ENCODE measurements around the gene NKTR.

Gene NKTR

GRCh38 chr3:42613462-42613861 is 13.0 kb downstream of the NKTR start:
- DNase-seq: no peak
- no peak for ATAC-seq

DNA sequence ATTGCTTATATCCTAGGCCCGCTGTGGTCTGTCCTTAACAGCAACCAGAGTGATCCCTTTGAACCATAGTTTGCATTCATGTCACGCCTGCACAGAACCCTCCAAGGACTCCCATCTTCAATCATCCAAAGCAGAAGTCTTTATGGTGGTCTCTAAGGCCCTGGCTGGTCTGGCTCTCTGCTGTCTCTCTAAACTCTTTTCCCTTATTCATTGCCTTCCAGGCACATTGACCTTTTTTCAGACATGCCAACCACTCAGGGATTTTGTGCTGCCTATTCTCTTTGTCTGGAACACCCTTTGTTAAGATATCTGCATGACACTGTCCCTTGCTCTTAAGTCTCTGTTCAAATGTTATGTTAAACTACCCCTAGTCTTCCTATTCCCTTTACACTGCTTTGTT is 31.1 kb downstream of the NKTR start:
- Mint-ChIP-seq H3K4me3 (no peak overlapping the region), H3K27me3 (no peaks in the 10 kb centered on the region), H3K4me1 (peaks cover 9% of the 10 kb centered on the region), H3K9me3 (no peaks in the 10 kb centered on the region), H3K27ac (no peak overlapping the region)
- DNase-seq: no peak
- no peak for ATAC-seq

More at GRCh38 chr3:42613462-42613861, 13.0 kb downstream of the NKTR start:
- Mint-ChIP-seq H3K27me3 (no peaks in the 10 kb centered on the region), H3K9me3 (no peaks in the 10 kb centered on the region), H3K27ac (no peak overlapping the region), H3K4me3 (no peak overlapping the region), H3K4me1 (peaks cover 54% of the 10 kb centered on the region)

DNA sequence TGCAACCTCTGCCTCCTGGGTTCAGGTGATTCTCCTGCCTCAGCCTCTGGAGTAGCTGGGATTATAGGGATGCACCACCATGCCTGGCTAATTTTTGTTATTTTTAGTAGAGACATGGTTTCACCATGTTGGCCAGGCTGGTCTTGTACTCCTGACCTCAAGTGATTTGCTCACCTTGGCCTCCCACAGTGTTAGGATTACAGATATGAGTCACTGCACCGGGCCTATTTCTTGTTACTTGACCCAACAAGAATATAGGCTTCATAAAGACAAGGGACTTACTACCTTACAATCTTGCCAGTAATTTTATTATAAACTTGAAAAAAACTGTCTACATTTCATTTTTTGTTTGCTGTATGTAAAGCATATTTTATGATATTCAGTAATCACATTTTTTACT is 31.7 kb downstream of the NKTR start:
- no peak for ATAC-seq
- DNase-seq: no peak
- Mint-ChIP-seq H3K4me3 (no peak overlapping the region), H3K9me3 (no peaks in the 10 kb centered on the region), H3K4me1 (peaks cover 8% of the 10 kb centered on the region), H3K27me3 (no peaks in the 10 kb centered on the region), H3K27ac (no peak overlapping the region)

DNA sequence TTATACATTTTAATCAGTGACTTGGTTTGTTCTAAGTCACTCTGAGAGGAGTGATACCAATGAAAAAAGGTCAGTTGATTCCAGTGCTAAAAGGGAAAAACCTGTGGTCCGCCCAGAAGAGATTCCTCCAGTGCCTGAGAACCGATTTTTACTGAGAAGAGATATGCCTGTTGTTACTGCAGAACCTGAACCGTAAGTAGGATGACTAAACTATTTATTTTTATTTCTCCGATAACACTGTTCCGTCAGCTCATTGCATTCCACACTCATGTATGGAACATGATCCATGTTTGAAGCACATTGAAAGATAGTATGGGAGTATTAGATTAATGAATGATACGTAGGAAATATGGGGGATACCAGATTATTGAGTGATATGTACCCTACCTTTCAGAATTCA is 33.1 kb downstream of the NKTR start:
- H3K4me3 Mint-ChIP-seq: no peak overlapping the region
- H3K27ac Mint-ChIP-seq: peak overlapping the region in 1 of 2 donors; percentile 82
- H3K9me3 Mint-ChIP-seq: no peaks in the 10 kb centered on the region
- DNase-seq: no peak
- no peak for ATAC-seq
- no peaks in the 10 kb centered on the region for H3K27me3 Mint-ChIP-seq
- H3K4me1 Mint-ChIP-seq: peaks cover 4% of the 10 kb centered on the region

GRCh38 chr3:42635111-42635510 is 34.6 kb downstream of the NKTR start:
- Mint-ChIP-seq H3K4me3 (no peak overlapping the region), H3K27me3 (no peaks in the 10 kb centered on the region), H3K27ac (peak overlapping the region in 1 of 2 donors; percentile 62), H3K4me1 (peaks cover 4% of the 10 kb centered on the region), H3K9me3 (no peaks in the 10 kb centered on the region)
- DNase-seq: no peak
- peak; percentile 75 for ATAC-seq

- Mint-ChIP-seq H3K4me1 (peaks cover 10% of the 10 kb centered on the region), H3K27me3 (no peaks in the 10 kb centered on the region), H3K9me3 (no peaks in the 10 kb centered on the region), H3K27ac (no peak overlapping the region), H3K4me3 (no peak overlapping the region)
- ATAC-seq (no peak), DNase-seq (no peak)
Measured at GRCh38 chr3:42637001-42637400, 36.5 kb downstream of the NKTR start.

DNA sequence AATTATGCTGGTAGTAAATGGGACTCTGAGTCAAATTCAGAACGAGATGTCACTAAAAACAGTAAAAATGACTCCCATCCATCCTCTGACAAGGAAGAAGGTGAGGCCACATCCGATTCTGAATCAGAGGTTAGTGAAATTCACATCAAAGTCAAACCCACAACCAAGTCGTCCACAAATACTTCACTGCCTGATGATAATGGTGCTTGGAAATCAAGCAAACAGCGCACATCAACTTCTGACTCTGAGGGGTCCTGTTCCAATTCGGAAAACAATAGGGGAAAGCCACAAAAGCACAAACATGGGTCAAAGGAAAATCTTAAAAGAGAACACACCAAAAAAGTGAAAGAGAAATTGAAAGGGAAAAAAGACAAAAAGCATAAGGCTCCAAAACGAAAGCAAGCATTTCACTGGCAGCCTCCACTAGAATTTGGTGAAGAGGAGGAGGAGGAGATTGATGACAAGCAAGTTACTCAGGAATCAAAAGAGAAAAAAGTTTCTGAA is 37.9 kb downstream of the NKTR start:
- peak; percentile 94 for ATAC-seq
- Mint-ChIP-seq H3K27me3 (no peaks in the 10 kb centered on the region), H3K9me3 (no peaks in the 10 kb centered on the region), H3K4me3 (no peak overlapping the region), H3K27ac (no peak overlapping the region), H3K4me1 (peaks cover 10% of the 10 kb centered on the region)
- peak in 1 of 2 donors; percentile 66 for DNase-seq

DNA sequence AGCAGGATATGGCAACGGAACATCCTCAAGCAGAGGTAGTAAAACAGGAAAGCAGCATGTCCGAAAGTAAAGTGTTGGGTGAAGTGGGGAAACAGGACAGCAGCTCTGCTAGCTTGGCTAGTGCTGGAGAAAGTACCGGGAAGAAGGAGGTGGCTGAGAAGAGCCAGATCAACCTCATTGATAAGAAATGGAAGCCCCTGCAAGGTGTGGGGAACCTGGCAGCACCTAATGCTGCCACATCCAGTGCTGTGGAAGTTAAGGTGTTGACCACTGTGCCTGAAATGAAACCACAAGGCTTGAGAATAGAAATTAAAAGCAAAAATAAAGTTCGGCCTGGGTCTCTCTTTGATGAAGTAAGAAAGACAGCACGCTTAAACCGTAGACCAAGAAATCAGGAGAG is 38.7 kb downstream of the NKTR start:
- no peak overlapping the region for H3K27ac Mint-ChIP-seq
- H3K4me3 Mint-ChIP-seq: no peak overlapping the region
- peaks cover 10% of the 10 kb centered on the region for H3K4me1 Mint-ChIP-seq
- no peaks in the 10 kb centered on the region for H3K27me3 Mint-ChIP-seq
- no peaks in the 10 kb centered on the region for H3K9me3 Mint-ChIP-seq
- DNase-seq (no peak), ATAC-seq (no peak)

DNA sequence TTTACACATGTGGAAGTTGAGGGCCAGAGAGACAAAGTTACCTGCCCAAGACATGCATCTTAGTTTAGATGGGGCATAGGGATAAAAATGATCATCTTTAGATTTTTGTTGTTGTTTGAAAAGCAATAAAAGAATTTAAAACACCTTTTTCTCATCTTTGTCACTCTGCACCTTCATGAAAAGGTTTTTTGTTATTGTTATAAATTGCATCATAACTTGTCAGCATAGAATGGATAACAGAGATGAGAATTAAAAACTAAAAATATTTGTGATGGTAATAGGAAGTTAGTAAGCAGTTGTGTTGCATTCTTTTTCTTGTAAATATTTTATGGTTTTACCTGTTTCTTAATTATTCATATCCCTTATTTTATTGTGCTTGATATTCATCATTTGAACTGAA is 39.6 kb downstream of the NKTR start:
- Mint-ChIP-seq H3K4me1 (peaks cover 18% of the 10 kb centered on the region), H3K9me3 (no peaks in the 10 kb centered on the region), H3K27me3 (no peaks in the 10 kb centered on the region), H3K27ac (no peak overlapping the region), H3K4me3 (no peak overlapping the region)
- DNase-seq (no peak), ATAC-seq (no peak)

GRCh38 chr3:42640771-42641370 is 40.4 kb downstream of the NKTR start:
- Mint-ChIP-seq H3K4me1 (peaks cover 18% of the 10 kb centered on the region), H3K27ac (peak overlapping the region; percentile 70 to 82), H3K4me3 (no peak overlapping the region), H3K27me3 (no peaks in the 10 kb centered on the region), H3K9me3 (no peaks in the 10 kb centered on the region)
- ATAC-seq (no peak), DNase-seq (no peak)

GRCh38 chr3:42647821-42648459 is 47.5 kb downstream of the NKTR start:
- no peak for DNase-seq
- H3K27ac Mint-ChIP-seq: peak overlapping the region in 1 of 2 donors; percentile 67
- peaks cover 4% of the 10 kb centered on the region for H3K27me3 Mint-ChIP-seq

DNA sequence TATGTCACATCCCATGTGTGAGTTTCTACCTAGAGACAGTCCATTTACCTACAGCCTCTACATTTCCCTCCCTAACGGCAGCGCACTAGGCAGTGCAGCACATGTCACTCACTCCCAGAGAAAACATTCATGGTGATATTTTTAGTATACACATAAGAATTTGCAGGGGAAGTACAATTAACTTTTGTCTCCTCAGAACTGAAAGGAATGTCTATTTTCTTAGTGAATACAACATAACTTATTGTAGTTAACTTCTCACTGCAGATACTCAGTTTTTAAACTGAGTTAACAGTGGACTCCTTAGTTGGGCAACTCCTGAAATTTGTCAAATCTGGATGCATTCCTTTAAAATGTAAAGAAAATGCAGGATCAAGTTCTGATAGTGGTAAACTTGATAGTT is 48.5 kb downstream of the NKTR start:
- H3K4me3 Mint-ChIP-seq: no peak overlapping the region
- no peak overlapping the region for H3K27ac Mint-ChIP-seq
- no peak for DNase-seq
- no peaks in the 10 kb centered on the region for H3K9me3 Mint-ChIP-seq
- peaks cover 15% of the 10 kb centered on the region for H3K27me3 Mint-ChIP-seq
- ATAC-seq: no peak
- H3K4me1 Mint-ChIP-seq: peaks cover 41% of the 10 kb centered on the region

More at GRCh38 chr3:42647821-42648459, 47.5 kb downstream of the NKTR start:
- ATAC-seq: no peak
- Mint-ChIP-seq H3K4me3 (no peak overlapping the region), H3K4me1 (peaks cover 30% of the 10 kb centered on the region), H3K9me3 (no peaks in the 10 kb centered on the region)

DNA sequence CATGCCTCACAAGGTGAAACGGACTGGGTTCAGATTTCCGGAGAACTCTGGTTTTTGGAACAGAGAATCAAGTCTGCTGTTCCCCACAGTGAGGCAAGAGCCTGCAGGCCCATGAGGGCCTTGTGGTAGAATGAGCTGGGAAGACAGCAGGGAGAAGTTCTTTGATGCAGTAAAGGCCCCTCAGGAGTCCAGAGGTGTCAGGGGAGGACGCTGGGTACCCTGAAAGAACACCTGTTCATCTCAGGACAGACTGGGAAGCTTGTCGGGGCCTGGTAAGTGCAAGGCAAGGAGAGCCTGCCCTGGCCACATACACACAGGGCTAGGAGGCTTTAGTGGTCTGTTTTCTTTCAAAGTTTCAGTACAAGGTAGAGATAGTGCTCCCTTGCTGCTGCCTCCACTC is 49.3 kb downstream of the NKTR start:
- peaks cover 36% of the 10 kb centered on the region for H3K4me1 Mint-ChIP-seq
- peak overlapping the region in 1 of 2 donors; percentile 54 for H3K27ac Mint-ChIP-seq
- DNase-seq: no peak

DNA sequence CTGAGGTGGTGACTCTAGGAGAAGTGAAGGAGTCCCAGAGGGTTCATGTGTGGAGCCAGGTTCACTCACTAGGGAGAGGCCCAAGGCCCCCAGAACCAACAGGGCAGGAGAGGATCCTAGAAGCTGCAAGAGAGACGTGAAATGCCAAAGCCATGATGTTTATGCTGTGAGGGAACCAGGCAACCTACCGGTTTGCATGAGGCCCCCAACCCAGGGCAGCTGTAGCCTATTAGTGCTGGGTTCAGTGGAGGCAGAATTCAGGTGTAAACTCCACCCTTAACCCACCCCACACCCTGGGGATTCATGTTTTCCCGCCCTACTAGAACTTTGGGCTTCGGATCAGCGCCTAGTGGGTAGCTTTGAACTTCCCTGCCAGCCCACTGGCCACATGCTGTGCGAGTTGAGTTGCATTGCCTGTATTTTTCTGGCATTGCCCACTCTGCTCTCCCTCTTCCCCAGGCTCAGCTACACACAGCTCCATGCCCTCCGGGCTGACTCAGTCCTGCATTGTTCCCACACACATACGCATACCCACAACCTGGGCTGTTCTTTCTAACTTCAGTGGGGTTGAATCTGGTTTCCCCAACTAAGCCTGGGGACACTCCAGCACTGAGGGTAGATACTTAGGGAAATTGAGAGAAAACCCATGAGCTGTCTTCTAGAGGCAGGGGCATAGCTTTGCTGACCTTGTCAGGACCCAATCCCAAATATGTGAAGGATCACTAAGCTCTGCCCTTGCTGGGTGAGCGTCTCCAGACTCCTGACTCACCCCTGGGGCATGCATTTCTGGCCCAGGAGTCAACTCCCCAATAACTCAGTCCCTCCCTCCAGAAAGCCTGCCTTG is 51.0 kb downstream of the NKTR start:
- Mint-ChIP-seq H3K27me3 (peaks cover 15% of the 10 kb centered on the region), H3K9me3 (no peaks in the 10 kb centered on the region), H3K4me3 (peak overlapping the region in 1 of 2 donors; percentile 16), H3K27ac (peak overlapping the region; percentile 7 to 27), H3K4me1 (peaks cover 31% of the 10 kb centered on the region)
- DNase-seq (no peak), ATAC-seq (no peak)

More for the DNA sequence above, 49.3 kb downstream of the NKTR start:
- H3K4me3 Mint-ChIP-seq: no peak overlapping the region
- peaks cover 15% of the 10 kb centered on the region for H3K27me3 Mint-ChIP-seq
- H3K9me3 Mint-ChIP-seq: no peaks in the 10 kb centered on the region
- no peak for ATAC-seq

DNA sequence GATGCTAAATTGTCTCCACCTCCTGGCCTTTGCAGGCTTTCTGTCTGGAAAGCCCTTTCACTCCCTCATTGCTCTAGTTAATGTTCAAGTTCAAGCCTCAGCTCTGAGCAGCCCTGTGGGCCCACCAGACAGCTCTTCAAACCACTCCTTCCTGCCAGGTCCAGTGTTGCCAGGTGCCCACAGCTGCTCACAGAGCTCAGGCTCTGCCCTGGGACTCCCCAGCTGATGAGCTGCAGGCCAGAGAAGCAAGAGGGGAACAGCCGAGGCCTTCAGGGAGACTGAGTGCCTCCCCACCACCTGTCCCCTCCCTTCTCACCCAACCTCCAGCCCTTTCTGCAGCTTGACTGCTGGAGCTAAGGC is 51.7 kb downstream of the NKTR start:
- Mint-ChIP-seq H3K27me3 (peaks cover 15% of the 10 kb centered on the region), H3K4me1 (peaks cover 23% of the 10 kb centered on the region), H3K9me3 (no peaks in the 10 kb centered on the region), H3K27ac (no peak overlapping the region), H3K4me3 (no peak overlapping the region)
- DNase-seq (no peak), ATAC-seq (no peak)

Data from stimulated activated naive CD8-positive, alpha-beta T cell treated with anti-CD3 and anti-CD28 coated beads, Interleukin-15, amount 100 ng/mL, for 72 hours (primary cell).